Loucy (cell line): ENCODE results near the gene CEMIP2.

Experiments
- H2AFZ ChIP-seq: fragments of 200-600 bp; sonication (generic); 2 replicates; pipeline ENCODE4 v1.6.0; 2016; ENCODE audit warnings: antibody characterized with exemption, mild to moderate bottlenecking, low read length, moderate library complexity
- H3F3A ChIP-seq: fragments of 200-600 bp; 2 replicates; pipeline ENCODE4 v1.6.0; 2016; ENCODE audit warnings: antibody characterized with exemption, low read depth, mild to moderate bottlenecking
- H3K27me3 ChIP-seq: fragments of 200-600 bp; sonication (generic); 2 replicates; pipeline ENCODE4 v1.6.1; 2014; ENCODE audit warnings: low read length, mild to moderate bottlenecking; ENCODE audit not compliant: insufficient read depth, poor library complexity, severe bottlenecking
- H3K36me3 ChIP-seq: fragments of 200-600 bp; sonication (generic); 2 replicates; pipeline ENCODE4 v1.6.1; 2016; ENCODE audit warnings: low read length; ENCODE audit not compliant: insufficient read depth
- H3K4me1 ChIP-seq: fragments of 200-600 bp; sonication (generic); 2 replicates; pipeline ENCODE4 v1.5.1; 2014; ENCODE audit warnings: low read length, mild to moderate bottlenecking; ENCODE audit not compliant: insufficient read depth, poor library complexity, severe bottlenecking
- H3K4me2 ChIP-seq: fragments of 200-600 bp; sonication (generic); 2 replicates; pipeline ENCODE4 v1.6.0; 2014; ENCODE audit warnings: antibody characterized with exemption, low read length, low read depth, mild to moderate bottlenecking; ENCODE audit not compliant: poor library complexity, severe bottlenecking
- H3K4me3 ChIP-seq: fragments of 200-600 bp; sonication (generic); 2 replicates; pipeline ENCODE4 v1.5.1; 2014; ENCODE audit warnings: low read length, mild to moderate bottlenecking, mixed read lengths; ENCODE audit not compliant: poor library complexity, severe bottlenecking
- H3K79me2 ChIP-seq: fragments of 200-600 bp; sonication (generic); 2 replicates; pipeline ENCODE4 v1.6.1; 2014; ENCODE audit warnings: low read length; ENCODE audit not compliant: insufficient read depth
- H3K9ac ChIP-seq: fragments of 200-600 bp; sonication (generic); 2 replicates; pipeline ENCODE4 v1.6.0; 2014; ENCODE audit warnings: mild to moderate bottlenecking, low read depth, low read length, moderate library complexity; ENCODE audit not compliant: poor library complexity, severe bottlenecking
- H3K9me2 ChIP-seq: fragments of 200-600 bp; sonication (generic); replicated peaks from 2 replicates; pipeline ENCODE4 v1.6.1; 2016; ENCODE audit warnings: low read depth, low read length, mixed read lengths
- H3K9me3 ChIP-seq: fragments of 200-600 bp; sonication (generic); 2 replicates; pipeline ENCODE4 v1.6.1; 2014; ENCODE audit warnings: mild to moderate bottlenecking, antibody characterized with exemption, low read length, low read depth; ENCODE audit not compliant: insufficient read depth
- H4K20me1 ChIP-seq: fragments of 200-600 bp; sonication (generic); 2 replicates; pipeline ENCODE4 v1.6.0; 2014; ENCODE audit warnings: antibody characterized with exemption, low read length, mild to moderate bottlenecking; ENCODE audit not compliant: insufficient read depth, poor library complexity, severe bottlenecking
- CTCF ChIP-seq: fragments of 200-600 bp; sonication (generic); conservative IDR thresholded peaks from 2 replicates; pipeline ENCODE4 v1.5.1; 2014; ENCODE audit warnings: mild to moderate bottlenecking, antibody characterized with exemption, low read length
- EZH2phosphoT487 ChIP-seq: fragments of 200-600 bp; IDR thresholded peaks from 2 replicates; pipeline ENCODE4 v1.6.1; 2018; ENCODE audit warnings: antibody characterized with exemption, mild to moderate bottlenecking, moderate library complexity, borderline replicate concordance

Gene CEMIP2

GRCh38 chr9:71675105-71675856 is 93.0 kb downstream of the CEMIP2 start:
- Histone ChIP-seq H3K9me3 (no peaks in the 10 kb centered on the region), H3K27me3 (no peaks in the 10 kb centered on the region), H2AFZ (no peak overlapping the region), H3K4me2 (no peak overlapping the region), H3K4me1 (peaks cover 3% of the 10 kb centered on the region), H3F3A (no peaks in the 10 kb centered on the region), H3K36me3 (no peaks in the 10 kb centered on the region), H3K9me2 (no peaks in the 10 kb centered on the region), H3K4me3 (no peak overlapping the region), H3K9ac (no peak overlapping the region), H3K79me2 (no peaks in the 10 kb centered on the region), H4K20me1 (no peaks in the 10 kb centered on the region)
- TF ChIP-seq CTCF (0 out of 2 replicates have a peak, but pooled peaks have one; percentile 9), EZH2phosphoT487 (no peak)

GRCh38 chr9:71672573-71672972 is 95.7 kb downstream of the CEMIP2 start:
- H3K4me3 ChIP-seq, result no peak overlapping the region
- H3K36me3 ChIP-seq, result no peaks in the 10 kb centered on the region
- no peaks in the 10 kb centered on the region for H3K9me2 ChIP-seq
- H3K9ac ChIP-seq, result no peak overlapping the region
- no peak overlapping the region for H3K4me2 ChIP-seq
- H3K9me3 ChIP-seq, result no peaks in the 10 kb centered on the region
- no peak overlapping the region for H2AFZ ChIP-seq
- no peaks in the 10 kb centered on the region for H4K20me1 ChIP-seq
- no peak for TF ChIP-seq EZH2phosphoT487
- TF ChIP-seq CTCF, result no peak
- H3F3A ChIP-seq, result no peaks in the 10 kb centered on the region
- no peaks in the 10 kb centered on the region for H3K4me1 ChIP-seq
- no peaks in the 10 kb centered on the region for H3K79me2 ChIP-seq
- H3K27me3 ChIP-seq, result no peaks in the 10 kb centered on the region

DNA sequence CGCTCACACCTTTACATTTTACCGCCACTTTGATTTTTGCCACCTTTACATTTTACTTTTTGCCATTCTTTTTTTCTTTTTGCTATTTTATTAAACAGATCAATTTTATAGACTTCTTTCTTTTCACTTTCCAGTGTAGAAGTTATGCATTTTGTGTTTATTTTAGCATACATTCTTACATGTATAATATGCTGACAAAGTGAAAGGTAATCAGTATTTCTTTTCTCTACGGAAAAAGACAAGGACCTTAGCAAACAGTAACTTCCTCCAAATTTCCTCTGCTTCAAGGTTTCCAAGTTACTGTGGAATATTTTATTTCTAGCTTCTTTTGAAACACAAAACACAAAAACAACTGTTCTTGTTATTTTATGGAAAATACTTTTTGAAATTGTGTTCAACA is 97.0 kb downstream of the CEMIP2 start:
- Histone ChIP-seq H3F3A (no peaks in the 10 kb centered on the region), H3K79me2 (no peaks in the 10 kb centered on the region), H3K4me3 (no peak overlapping the region), H3K36me3 (no peaks in the 10 kb centered on the region), H4K20me1 (no peaks in the 10 kb centered on the region), H3K9ac (no peak overlapping the region), H3K4me2 (no peak overlapping the region), H3K27me3 (no peaks in the 10 kb centered on the region), H3K9me3 (no peaks in the 10 kb centered on the region), H3K4me1 (no peaks in the 10 kb centered on the region), H2AFZ (no peak overlapping the region), H3K9me2 (no peaks in the 10 kb centered on the region)
- TF ChIP-seq CTCF (no peak), EZH2phosphoT487 (no peak)
